H1 (cell line): Measurements from ENCODE around the gene TMEM106C. TPM values are rescaled to one million over a fixed set of nuclear protein-coding genes. Genes with fewer than 3 reads are reported as not detected.

Experiments
- CTCF ChIA-PET: fragments of 300-600 bp; sonication (Branson Sonifier 250); formaldehyde crosslinking; loops from one replicate; lab custom pipeline; 2021; ENCODE audit not compliant: partially characterized antibody; lab: Charles Lee
- POLR2A ChIA-PET: fragments of 300-600 bp; sonication (Branson Sonifier 250); formaldehyde crosslinking; loops from one replicate; lab custom pipeline; 2021; ENCODE audit warnings: inconsistent platforms; ENCODE audit not compliant: partially characterized antibody; lab: Charles Lee
- DNase-seq, 2 experiments: peaks; one replicate each; pipeline versions ENCODE4 v3.0.0 to v3.0.0-alpha.2; 2010 to 2022; ENCODE audit warnings: low spot score in 2 of 2, low read depth in 1 of 2, mixed read lengths in 1 of 2
- FAIRE-seq: peaks from 2 replicates; lab custom pipeline; 2011; peaks lifted over from hg19 to GRCh38; lab: Jason Lieb, UNC
- H2AFZ ChIP-seq: 2 replicates; pipeline ENCODE4 v1.8.1; 2012; ENCODE audit warnings: low read length, inconsistent platforms
- H2AK5ac ChIP-seq: 2 replicates; pipeline ENCODE4 v1.6.1; 2013; ENCODE audit warnings: low read depth, low read length
- H2BK120ac ChIP-seq: replicated peaks from 2 replicates; pipeline ENCODE3; 2013; ENCODE audit warnings: low read depth, low read length, inconsistent platforms
- H2BK12ac ChIP-seq: 2 replicates; pipeline ENCODE4 v1.6.1; 2013; ENCODE audit warnings: low read depth, low read length
- H2BK15ac ChIP-seq: 2 replicates; pipeline ENCODE4 v1.6.1; 2013; ENCODE audit warnings: low read length
- H2BK20ac ChIP-seq: 2 replicates; pipeline ENCODE4 v1.6.1; 2013; ENCODE audit warnings: low read length
- H2BK5ac ChIP-seq: 2 replicates; pipeline ENCODE4 v1.6.1; 2013; ENCODE audit warnings: low read depth, low read length
- H3K14ac ChIP-seq: 2 replicates; pipeline ENCODE4 v1.6.1; 2013; ENCODE audit warnings: inconsistent platforms; ENCODE audit not compliant: insufficient read length
- H3K18ac ChIP-seq: 2 replicates; pipeline ENCODE4 v1.6.1; 2013; ENCODE audit warnings: low read length; ENCODE audit errors: extremely low read depth
- H3K23ac ChIP-seq: 2 replicates; pipeline ENCODE4 v1.6.1; 2013; ENCODE audit warnings: inconsistent platforms; ENCODE audit not compliant: insufficient read length
- H3K23me2 ChIP-seq: 2 replicates; pipeline ENCODE4 v1.6.1; 2013; ENCODE audit warnings: low read depth, low read length
- H3K27ac ChIP-seq: 2 replicates; pipeline ENCODE4 v1.6.1; 2011; ENCODE audit warnings: low read depth, low read length, inconsistent platforms
- H3K27me3 ChIP-seq, 4 experiments: replicated peaks in 1 of 4; 1 replicate in 1 of 4; 2 replicates in 3 of 4; pipeline versions ENCODE4 v1.6.1 to v1.8.1; 2011 to 2013; ENCODE audit warnings: low read length in 3 of 4, mild to moderate bottlenecking in 3 of 4, inconsistent platforms in 2 of 4, mixed read lengths in 2 of 4, moderate library complexity in 1 of 4; ENCODE audit not compliant: control insufficient read depth in 3 of 4, insufficient read depth in 3 of 4; ENCODE audit errors: extremely low read depth in 1 of 4
- H3K36me3 ChIP-seq, 4 experiments: 2 replicates each; pipeline versions ENCODE4 v1.6.1 to v1.8.1; 2011 to 2013; ENCODE audit warnings: mild to moderate bottlenecking in 4 of 4, low read length in 3 of 4, moderate library complexity in 2 of 4, control low read depth in 1 of 4, inconsistent platforms in 1 of 4; ENCODE audit not compliant: insufficient read depth in 4 of 4, control insufficient read depth in 2 of 4
- H3K4ac ChIP-seq: replicated peaks from 2 replicates; pipeline ENCODE3; 2013; ENCODE audit warnings: low read length, low read depth, mixed read lengths, inconsistent platforms; ENCODE audit not compliant: insufficient read length
- H3K4me1 ChIP-seq, 4 experiments: replicated peaks in 1 of 4; 1 replicate in 1 of 4; 2 replicates in 3 of 4; pipeline versions ENCODE4 v1.6.1 to v1.8.1; 2011 to 2013; ENCODE audit warnings: low read length in 3 of 4, inconsistent platforms in 2 of 4, mixed read lengths in 1 of 4; ENCODE audit not compliant: insufficient read depth in 4 of 4, control insufficient read depth in 3 of 4
- H3K4me2 ChIP-seq, 2 experiments: 2 replicates each; pipeline versions ENCODE4 v1.6.1 to v1.8.1; 2011 to 2013; ENCODE audit warnings: low read depth in 2 of 2, low read length in 2 of 2, control low read depth in 1 of 2, inconsistent platforms in 1 of 2, mild to moderate bottlenecking in 1 of 2; ENCODE audit not compliant: insufficient read depth in 1 of 2
- H3K4me3 ChIP-seq, 4 experiments: fragments of 200-600, 300-600 bp in 1 of 4; sonication (generic), shearing (Covaris generic), sonication (Bioruptor Twin) in 1 of 4; 2 replicates each; pipeline versions ENCODE4 v1.5.1 to v1.8.1; 2011 to 2016; ENCODE audit warnings: low read length in 4 of 4, low read depth in 3 of 4, control low read depth in 2 of 4, inconsistent platforms in 2 of 4, mild to moderate bottlenecking in 2 of 4, mixed read lengths in 1 of 4, moderate library complexity in 1 of 4; ENCODE audit not compliant: insufficient read depth in 2 of 4; ENCODE audit errors: extremely low read depth in 1 of 4
- H3K56ac ChIP-seq: replicated peaks from 2 replicates; pipeline ENCODE3; 2013; ENCODE audit warnings: low read depth, mild to moderate bottlenecking, mixed read lengths, low read length, inconsistent platforms; ENCODE audit not compliant: insufficient read length
- H3K79me1 ChIP-seq: 2 replicates; pipeline ENCODE4 v1.6.1; 2013; ENCODE audit warnings: low read depth, low read length, control low read depth
- H3K79me2 ChIP-seq, 2 experiments: 2 replicates each; pipeline versions ENCODE4 v1.6.1 to v1.8.1; 2012 to 2013; ENCODE audit warnings: low read length in 2 of 2, mild to moderate bottlenecking in 2 of 2, inconsistent platforms in 1 of 2; ENCODE audit not compliant: insufficient read depth in 2 of 2, control insufficient read depth in 1 of 2
- H3K9ac ChIP-seq, 4 experiments: replicated peaks in 1 of 4; 1 replicate in 1 of 4; 2 replicates in 3 of 4; pipeline versions ENCODE4 v1.6.1 to v1.8.1; 2011 to 2013; ENCODE audit warnings: low read depth in 3 of 4, low read length in 3 of 4, control low read depth in 2 of 4, mild to moderate bottlenecking in 2 of 4, moderate library complexity in 2 of 4, inconsistent platforms in 1 of 4; ENCODE audit errors: extremely low read depth in 1 of 4
- H3K9me3 ChIP-seq, 2 experiments: 2 replicates each; pipeline versions ENCODE4 v1.6.1 to v1.8.1; 2012 to 2013; ENCODE audit warnings: mild to moderate bottlenecking in 2 of 2, moderate library complexity in 2 of 2, control low read depth in 1 of 2, inconsistent platforms in 1 of 2, low read depth in 1 of 2, low read length in 1 of 2, mixed read lengths in 1 of 2; ENCODE audit not compliant: insufficient read depth in 2 of 2
- H4K20me1 ChIP-seq, 2 experiments: replicated peaks in 1 of 2; 2 replicates each; pipeline versions ENCODE3 to v1.8.1; 2011 to 2013; ENCODE audit warnings: inconsistent platforms in 2 of 2, low read length in 2 of 2, mild to moderate bottlenecking in 1 of 2; ENCODE audit not compliant: insufficient read depth in 2 of 2, control insufficient read depth in 1 of 2
- H4K5ac ChIP-seq: 2 replicates; pipeline ENCODE4 v1.6.1; 2013; ENCODE audit warnings: low read length, low read depth, mixed read lengths, inconsistent platforms; ENCODE audit not compliant: insufficient read length
- H4K8ac ChIP-seq: 2 replicates; pipeline ENCODE4 v1.8.0; 2013; ENCODE audit warnings: mild to moderate bottlenecking, moderate library complexity, low read length, inconsistent platforms; ENCODE audit not compliant: insufficient read depth; ENCODE audit errors: extremely low read depth
- H4K91ac ChIP-seq: replicated peaks from 2 replicates; pipeline ENCODE3; 2013; ENCODE audit warnings: low read length, mixed read lengths, inconsistent platforms; ENCODE audit not compliant: insufficient read length
- CREB1 ChIP-seq: IDR thresholded peaks from 2 replicates; pipeline ENCODE4 v1.6.1; 2012; ENCODE audit warnings: inconsistent platforms
- EZH2 ChIP-seq: fragments of 200-600 bp; sonication (generic); IDR thresholded peaks from 2 replicates; pipeline ENCODE4 v1.7.1; 2012; ENCODE audit warnings: low read depth, mild to moderate bottlenecking, moderate library complexity, low read length, inconsistent platforms; ENCODE audit not compliant: severe bottlenecking
- KDM5A ChIP-seq: fragments of 200-600 bp; IDR thresholded peaks from 2 replicates; pipeline ENCODE4 v1.7.1; 2012; ENCODE audit warnings: mild to moderate bottlenecking, low read length, inconsistent platforms, mixed read lengths
- NRF1 ChIP-seq: IDR thresholded peaks from 2 replicates; pipeline ENCODE4 v1.6.1; 2011; ENCODE audit warnings: mild to moderate bottlenecking, low read depth, low read length, improper control_type of control experiment
- WGBS, 2 experiments: shearing (Covaris generic) in 1 of 2; methylation state at CpG; one replicate each; pipeline versions ENCODE4 v1.1.6 to v1.1.7; 2013 to 2015; ENCODE audit warnings: low lambda C conversion rate in 2 of 2, mixed read lengths in 2 of 2, inconsistent platforms in 1 of 2, low coverage in 1 of 2, missing lambda C conversion rate in 1 of 2; ENCODE audit not compliant: insufficient replicate concordance in 2 of 2, insufficient coverage in 1 of 2, insufficient read length in 1 of 2; ENCODE audit errors: extremely low coverage in 1 of 2, missing lambda C conversion rate in 1 of 2; 5-methylcytosine and 5-hydroxymethylcytosine counted together
- polyA plus RNA-seq, 7 experiments: library from polyadenylated mRNA; depleted of rRNA in 3 of 7; stranded (reverse) in 5 of 7; unstranded in 2 of 7; fragments of >200 nt in 5 of 7; fragments of 200-250 nt in 2 of 7; gene quantifications; 1 replicate in 5 of 7; 2 replicates in 1 of 7; 4 replicates in 1 of 7; pipeline versions ENCODE4 v1.2.1 to v1.2.3, GENCODE V29; 2011 to 2013; ENCODE audit warnings: missing spikeins in 2 of 7, mixed read lengths in 2 of 7
- total RNA-seq: library from RNA; stranded (reverse); fragmentation: NEBNext Ultra II Directional; extraction: Animal tissue kit (Norgen Biotek cat#: 25700); gene quantifications from 2 replicates; pipeline ENCODE4 v1.2.1, GENCODE V29; 2021
- TF ChIP-seq, protein P1 (sequence below): IDR thresholded peaks from 2 replicates; pipeline ENCODE4 v1.6.1; 2011; ENCODE audit warnings: low read depth, mild to moderate bottlenecking, low read length; ENCODE audit not compliant: insufficient read depth

The TMEM106C gene
- total and polyA plus RNA-seq, 2 of the 8 experiments (the other 6 are each of a cell fraction or from before 2014, with no cell fraction given): 36.6 to 45.3 TPM

DNA sequence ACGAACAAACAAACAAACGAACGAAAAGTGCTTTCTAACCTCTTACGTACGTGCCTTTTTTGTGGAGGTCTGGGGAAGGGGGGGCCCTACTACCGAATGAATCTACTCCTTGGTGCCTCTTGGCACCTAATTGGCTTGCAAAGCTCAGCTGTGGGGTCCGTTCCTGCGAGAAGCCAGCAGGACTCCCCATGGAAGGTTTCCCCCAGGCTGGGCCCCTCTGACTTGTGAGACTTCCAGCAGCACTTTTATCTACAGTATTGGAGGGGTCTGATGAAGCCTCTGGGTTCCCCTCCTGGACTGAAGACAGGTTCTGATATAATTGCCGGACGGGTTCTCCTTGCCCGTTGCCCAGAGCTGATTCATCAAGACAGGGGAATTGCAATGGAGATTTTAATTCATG is 1.2 kb upstream of the TMEM106C start:
- Histone ChIP-seq H4K5ac (no peak overlapping the region), H2BK15ac (no peak overlapping the region), H2BK5ac (no peak overlapping the region), H2BK120ac (no peak overlapping the region), H3K4me1 (peaks cover 0 to 9% (median under 1%) of the 10 kb centered on the region in 4 experiments; a peak in 5 of 7 replicates), H3K79me1 (no peaks in the 10 kb centered on the region), H4K91ac (no peak overlapping the region), H3K18ac (no peak overlapping the region), H4K8ac (peak overlapping the region; percentile 8; the same call in 1 of the 2 replicates), H2BK12ac (no peak overlapping the region), H3K79me2 (no peaks in the 10 kb centered on the region), H4K20me1 (no peaks in the 10 kb centered on the region), H3K14ac (no peak overlapping the region), H2BK20ac (no peak overlapping the region), H3K27me3 (peaks cover 1 to 25% (median 16%) of the 10 kb centered on the region in 4 experiments), H3K9me3 (peaks cover 23 to 26% of the 10 kb centered on the region in 2 experiments), H3K9ac (no peak overlapping the region), H3K56ac (no peak overlapping the region), H3K4me3 (no peak overlapping the region), H3K23me2 (peaks cover 6% of the 10 kb centered on the region; the same call in 1 of the 2 replicates), H3K23ac (no peak overlapping the region), H2AK5ac (no peak overlapping the region), H2AFZ (no peak overlapping the region), H3K4ac (no peak overlapping the region), H3K4me2 (no peak overlapping the region), H3K36me3 (no peaks in the 10 kb centered on the region), H3K27ac (no peak overlapping the region)
- no peak for TF ChIP-seq CREB1
- no peak for TF ChIP-seq EZH2
- no peak for TF ChIP-seq NRF1
- TF ChIP-seq KDM5A: no peak
- TF ChIP-seq, protein P1, sequence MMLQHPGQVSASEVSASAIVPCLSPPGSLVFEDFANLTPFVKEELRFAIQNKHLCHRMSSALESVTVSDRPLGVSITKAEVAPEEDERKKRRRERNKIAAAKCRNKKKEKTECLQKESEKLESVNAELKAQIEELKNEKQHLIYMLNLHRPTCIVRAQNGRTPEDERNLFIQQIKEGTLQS: no peak
- CTCF ChIA-PET: interaction anchor here (0.7 to 7.2 kb wide), 13 partner anchors 9 to 163 kb away, joined by 3 to 82 read pairs (median 4); no protein-coding TSS in a partner anchor
- POLR2A ChIA-PET: no interaction called here
- FAIRE-seq (no peak), DNase-seq (no peak)
- WGBS, 2 experiments: 92% methylated on average over 11 of the region's 11 CpGs; no CpG with 5 or more reads in 1 of the 2 experiments
